AG04450 (cell line): ENCODE data around the gene FILIP1L. TPM values are rescaled to one million over a fixed set of nuclear protein-coding genes. Genes with fewer than 3 reads are reported as not detected.

Source experiments
- CTCF ChIA-PET: fragments of 300-600, 350-600 bp; formaldehyde crosslinking; extraction: SDS; loops from one replicate; lab custom pipeline; 2022; ENCODE audit warnings: antibody characterized with exemption, inconsistent platforms; lab: Charles Lee
- POLR2A ChIA-PET: fragments of 350-600 bp; formaldehyde crosslinking; extraction: SDS; loops from one replicate; lab custom pipeline; 2021; ENCODE audit warnings: antibody characterized with exemption, inconsistent platforms; lab: Yijun Ruan, JAX
- DNase-seq: peaks from one replicate; pipeline ENCODE4 v3.0.0-alpha.2; 2011; ENCODE audit warnings: low read depth, low spot score
- H3K27ac ChIP-seq: one replicate; pipeline ENCODE4 v1.5.1; 2012; ENCODE audit warnings: low read depth, low read length, control low read depth
- H3K27me3 ChIP-seq: one replicate; pipeline ENCODE4 v1.6.0; 2012; ENCODE audit warnings: low read length; ENCODE audit not compliant: control insufficient read depth, insufficient read depth
- H3K4me3 ChIP-seq: 2 replicates; pipeline ENCODE4 v1.5.1; 2011; ENCODE audit warnings: mild to moderate bottlenecking, low read depth, low read length, control low read depth
- H3K9me3 ChIP-seq: 2 replicates; pipeline ENCODE4 v1.5.1; 2012; ENCODE audit warnings: low read length; ENCODE audit not compliant: control insufficient read depth, insufficient read depth
- polyA plus RNA-seq: library from polyadenylated mRNA; depleted of rRNA; stranded (reverse); fragments of >200 nt; gene quantifications from 2 replicates; pipeline ENCODE4 v1.2.3, GENCODE V29; 2011
- TF ChIP-seq, protein P1 (sequence below): IDR thresholded peaks from 2 replicates; pipeline ENCODE4 v1.5.1; 2011; ENCODE audit warnings: low read depth, low read length, control low read depth, inconsistent platforms

The FILIP1L gene
- polyA plus RNA-seq, 1 experiment, result 75.5 TPM

DNA sequence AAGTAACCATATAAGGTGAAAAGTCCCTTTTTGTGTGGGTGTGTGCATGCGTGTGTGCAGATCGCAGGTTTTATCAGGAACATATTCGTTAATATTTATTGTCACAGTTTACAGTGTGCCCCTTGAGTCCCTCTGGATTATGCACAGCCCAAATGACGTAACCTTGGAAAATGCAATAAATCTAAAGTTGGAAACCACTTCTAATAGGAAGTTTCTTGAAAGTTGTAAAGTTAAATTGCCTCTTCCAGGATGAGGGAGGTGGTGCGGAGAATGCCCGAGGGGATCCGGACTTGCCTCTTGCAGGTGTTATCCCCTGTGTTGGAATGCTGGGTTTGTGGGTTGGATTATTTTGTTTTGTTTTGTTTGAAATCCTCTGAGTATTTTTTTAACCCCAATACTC lies 153.4 kb downstream of the FILIP1L start:
- TF ChIP-seq, protein P1, sequence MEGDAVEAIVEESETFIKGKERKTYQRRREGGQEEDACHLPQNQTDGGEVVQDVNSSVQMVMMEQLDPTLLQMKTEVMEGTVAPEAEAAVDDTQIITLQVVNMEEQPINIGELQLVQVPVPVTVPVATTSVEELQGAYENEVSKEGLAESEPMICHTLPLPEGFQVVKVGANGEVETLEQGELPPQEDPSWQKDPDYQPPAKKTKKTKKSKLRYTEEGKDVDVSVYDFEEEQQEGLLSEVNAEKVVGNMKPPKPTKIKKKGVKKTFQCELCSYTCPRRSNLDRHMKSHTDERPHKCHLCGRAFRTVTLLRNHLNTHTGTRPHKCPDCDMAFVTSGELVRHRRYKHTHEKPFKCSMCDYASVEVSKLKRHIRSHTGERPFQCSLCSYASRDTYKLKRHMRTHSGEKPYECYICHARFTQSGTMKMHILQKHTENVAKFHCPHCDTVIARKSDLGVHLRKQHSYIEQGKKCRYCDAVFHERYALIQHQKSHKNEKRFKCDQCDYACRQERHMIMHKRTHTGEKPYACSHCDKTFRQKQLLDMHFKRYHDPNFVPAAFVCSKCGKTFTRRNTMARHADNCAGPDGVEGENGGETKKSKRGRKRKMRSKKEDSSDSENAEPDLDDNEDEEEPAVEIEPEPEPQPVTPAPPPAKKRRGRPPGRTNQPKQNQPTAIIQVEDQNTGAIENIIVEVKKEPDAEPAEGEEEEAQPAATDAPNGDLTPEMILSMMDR, result no peak
- Histone ChIP-seq H3K27me3 (no peaks in the 10 kb centered on the region), H3K4me3 (no peak overlapping the region), H3K9me3 (no peaks in the 10 kb centered on the region), H3K27ac (no peak overlapping the region)
- POLR2A ChIA-PET, result no interaction called here
- CTCF ChIA-PET, result interaction anchor here (1.9 kb wide), 1 partner anchor 118 kb away, joined by 6 read pairs; no protein-coding TSS in a partner anchor
- no peak for DNase-seq

DNA sequence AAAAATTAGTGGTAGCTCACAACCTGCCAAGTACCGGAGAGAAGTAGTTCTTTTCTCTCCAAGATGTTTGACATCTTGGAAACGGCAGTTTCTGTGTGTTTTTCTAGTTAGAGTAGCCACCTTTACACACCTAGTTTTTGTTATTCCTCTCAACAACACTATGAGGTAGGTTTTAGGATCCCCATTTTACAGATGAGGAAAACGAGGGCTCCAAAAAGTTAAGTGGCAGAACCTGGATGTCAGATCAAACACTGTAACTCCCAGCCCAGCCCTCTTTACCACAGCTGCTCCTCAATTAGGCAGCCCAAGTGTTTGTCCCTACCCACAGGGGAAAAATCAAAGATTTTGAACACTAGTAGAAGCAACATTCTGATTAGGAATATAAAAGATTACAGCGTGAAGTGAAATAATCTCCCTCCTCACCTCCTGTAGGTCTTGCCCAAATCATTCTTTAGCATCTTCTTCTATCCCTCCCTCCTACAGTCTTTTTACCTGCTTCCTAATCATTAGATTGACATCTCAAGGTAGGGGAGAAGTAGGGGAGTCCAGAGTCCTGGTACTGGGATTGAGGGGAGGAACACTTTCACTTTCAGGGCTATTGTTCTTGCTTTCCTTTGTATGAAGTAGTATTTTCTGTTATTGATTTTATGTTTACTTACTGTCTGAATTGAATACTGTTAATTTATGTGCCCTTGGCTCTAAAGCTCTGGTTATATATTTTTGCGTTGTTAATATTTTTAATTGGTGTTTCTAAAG lies 154.0 kb downstream of the FILIP1L start:
- no peak for DNase-seq
- Histone ChIP-seq H3K9me3 (no peaks in the 10 kb centered on the region), H3K27ac (no peak overlapping the region), H3K4me3 (no peak overlapping the region; the same call in 1 of the 2 replicates), H3K27me3 (no peaks in the 10 kb centered on the region)
- ChIA-PET POLR2A (no interaction called here), CTCF (interaction anchor here (1.8 kb wide), 1 partner anchor 294 kb away, joined by 5 read pairs; no protein-coding TSS in a partner anchor)
- TF ChIP-seq, protein P1, result no peak

DNA sequence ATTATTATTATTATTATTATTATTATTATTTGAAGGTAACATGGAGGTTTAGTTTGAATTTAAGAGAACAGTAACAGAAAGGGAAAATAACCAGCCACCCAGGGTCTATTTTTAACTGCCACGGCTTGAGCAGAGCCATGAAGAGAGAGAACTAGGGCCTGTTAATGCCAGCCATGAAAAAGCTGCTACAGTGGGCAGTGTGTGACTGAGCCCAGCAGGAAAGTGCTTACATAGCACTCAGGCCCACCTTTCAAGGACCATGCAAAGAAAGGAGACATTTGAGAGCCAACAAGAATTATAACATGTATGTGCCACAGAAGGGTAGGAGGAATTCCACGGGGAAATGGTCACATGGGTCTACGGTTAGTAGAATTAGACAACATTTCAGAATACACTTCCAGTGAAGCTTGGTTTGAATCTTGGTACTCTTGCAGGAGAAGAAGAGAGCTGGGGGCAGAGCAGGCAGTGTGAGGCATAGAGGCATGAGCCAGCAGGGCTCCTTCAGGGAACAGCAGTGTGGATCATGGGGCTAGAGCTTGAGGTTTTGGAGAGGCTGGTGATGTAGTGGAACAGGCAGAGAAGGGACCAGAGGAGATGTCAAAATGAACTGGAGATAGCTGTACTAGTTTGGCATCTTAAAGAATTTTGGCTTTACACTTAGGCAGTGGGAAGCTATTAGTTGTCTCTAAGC lies 155.9 kb downstream of the FILIP1L start:
- Histone ChIP-seq H3K9me3 (no peaks in the 10 kb centered on the region), H3K4me3 (no peak overlapping the region), H3K27ac (no peak overlapping the region), H3K27me3 (no peaks in the 10 kb centered on the region)
- TF ChIP-seq, protein P1, result no peak
- ChIA-PET POLR2A (no interaction called here), CTCF (interaction anchor here (1.5 to 1.8 kb wide), 2 partner anchors 75 to 296 kb away, joined by 3 to 5 read pairs; no protein-coding TSS in a partner anchor)
- DNase-seq, result no peak

DNA sequence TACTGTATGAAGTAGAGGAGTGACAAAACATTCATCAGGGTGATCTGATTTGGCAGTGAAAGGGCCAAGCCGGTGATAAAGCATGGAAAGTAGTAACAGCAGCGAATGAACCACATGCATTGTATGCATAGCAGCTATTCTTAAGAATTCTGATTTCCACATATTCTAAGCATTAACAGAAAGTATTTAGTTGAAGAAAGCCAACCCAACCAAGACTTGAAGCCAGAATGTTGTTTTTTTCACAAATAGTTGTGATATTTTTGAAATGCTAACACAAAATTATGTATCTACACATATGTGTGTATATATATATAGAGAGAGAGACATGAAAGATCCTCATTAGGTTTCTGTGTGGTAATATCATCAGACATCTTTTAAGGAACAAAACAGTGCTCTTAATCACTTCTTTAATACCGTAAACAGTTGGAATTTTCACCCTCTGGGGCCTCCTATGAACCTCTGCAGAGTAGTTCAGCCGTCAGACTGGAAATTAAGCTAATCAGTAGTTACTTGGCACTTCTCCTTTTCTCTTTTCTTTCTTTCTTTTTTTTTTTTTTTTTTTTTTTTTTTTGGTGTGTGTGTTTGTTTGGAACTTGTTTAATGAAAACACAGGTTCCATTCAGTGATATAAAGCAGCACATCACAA lies 157.0 kb downstream of the FILIP1L start:
- Histone ChIP-seq H3K27ac (no peak overlapping the region), H3K27me3 (no peaks in the 10 kb centered on the region), H3K4me3 (no peak overlapping the region), H3K9me3 (no peaks in the 10 kb centered on the region)
- TF ChIP-seq, protein P1, result no peak
- ChIA-PET CTCF (interaction anchor here (0.8 kb wide), 1 partner anchor 114 kb away, joined by 3 read pairs; no protein-coding TSS in a partner anchor), POLR2A (no interaction called here)
- DNase-seq, result no peak
